GM12872 (cell line): ENCODE results near the gene SLC38A9.

Source experiments
- CTCF ChIP-seq: IDR thresholded peaks from 3 replicates; pipeline ENCODE4 v1.5.1; 2011; ENCODE audit warnings: low read depth, mild to moderate bottlenecking, low read length, moderate library complexity; ENCODE audit not compliant: insufficient read depth

SLC38A9 gene

GRCh38 chr5:55583578-55583977 lies 128.5 kb downstream of the SLC38A9 start:
- TF ChIP-seq CTCF: no peak

- no peak for TF ChIP-seq CTCF
These were observed 129.9 kb downstream of the SLC38A9 start for GRCh38 chr5:55582256-55582655.

GRCh38 chr5:55580042-55580441 lies 132.1 kb downstream of the SLC38A9 start:
- TF ChIP-seq CTCF: no peak

GRCh38 chr5:55578771-55579170 lies 133.4 kb downstream of the SLC38A9 start:
- no peak for TF ChIP-seq CTCF

- no peak for TF ChIP-seq CTCF
These were observed 134.6 kb downstream of the SLC38A9 start for GRCh38 chr5:55577353-55578060.

GRCh38 chr5:55576661-55577060 lies 135.5 kb downstream of the SLC38A9 start:
- no peak for TF ChIP-seq CTCF
